Esophagus muscularis mucosa (tissue), 3 donors: ENCODE measurements around the gene OR10A3.

Source experiments
- CTCF ChIP-seq, 3 experiments: fragments of 200-600 bp in 2 of 3; fragments of 450-650 bp in 1 of 3; sonication (generic) in 2 of 3; IDR thresholded peaks; one replicate each; pipeline ENCODE4 v1.5.1; 2017 to 2019; ENCODE audit warnings: antibody characterized with exemption in 3 of 3, mild to moderate bottlenecking in 2 of 3, moderate library complexity in 1 of 3
- POLR2AphosphoS5 ChIP-seq, 2 donors: sonication (generic); formaldehyde crosslinking; IDR thresholded peaks; one replicate each; pipeline ENCODE4 v1.6.1; 2017; ENCODE audit warnings: antibody characterized with exemption in 2 of 2

GRCh38 chr11:7906481-7906880 lies 35.0 kb downstream of the OR10A3 start:
- TF ChIP-seq POLR2AphosphoS5 (IDR thresholded peaks at IDR 0.05) (no peak), CTCF (IDR thresholded peaks at IDR 0.05) (no peak)
